ENCODE measurements around the gene SHISA3. TPM values are rescaled to one million over a fixed set of nuclear protein-coding genes. Genes with fewer than 3 reads are reported as not detected.

Gene SHISA3
- total and polyA plus RNA-seq, 2 donors = 2.1 to 2.7 TPM

DNA sequence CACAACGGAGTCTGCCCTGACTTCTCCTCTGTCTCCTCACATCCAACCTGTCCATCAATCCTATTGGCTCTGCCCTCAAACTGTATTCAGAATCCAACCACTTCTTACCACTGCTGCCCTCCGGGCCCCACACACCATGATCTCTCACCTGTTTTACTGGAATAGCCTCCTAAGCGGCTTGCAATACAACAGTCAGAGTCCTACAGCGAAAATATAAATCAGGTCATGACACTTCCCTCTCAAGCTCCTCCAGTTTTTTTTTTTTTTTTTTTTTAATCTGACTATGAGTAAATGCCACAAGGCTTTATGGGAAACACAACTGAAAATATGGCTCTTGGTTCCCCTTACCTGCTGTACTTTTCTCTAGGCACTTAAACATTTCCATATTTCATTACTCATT, 42.8 kb downstream of the SHISA3 start:
- Histone ChIP-seq H3K4me3 (ENCODE audit: low read depth, low read length) (no peak overlapping the region), H3K27ac (ENCODE audit: low read depth) (no peak overlapping the region), H3K36me3 (ENCODE audit: insufficient read depth) (no peaks in the 10 kb centered on the region), H3K4me1 (ENCODE audit: insufficient read depth) (no peaks in the 10 kb centered on the region)
- 93% methylated on average over 4 of the region's 4 CpGs for WGBS
- DNase-seq (ENCODE audit: extremely low spot score) = no peak

- Histone ChIP-seq H3K4me3 (ENCODE audit: low read depth, low read length) (no peak overlapping the region), H3K36me3 (ENCODE audit: insufficient read depth) (no peaks in the 10 kb centered on the region), H3K27ac (ENCODE audit: low read depth) (no peak overlapping the region), H3K4me1 (ENCODE audit: insufficient read depth) (no peaks in the 10 kb centered on the region)
- no peak for DNase-seq (ENCODE audit: extremely low spot score)
- WGBS = 71% methylated on average over 2 of the region's 2 CpGs
Measured at GRCh38 chr4:42442601-42443000, 45.3 kb downstream of the SHISA3 start.

DNA sequence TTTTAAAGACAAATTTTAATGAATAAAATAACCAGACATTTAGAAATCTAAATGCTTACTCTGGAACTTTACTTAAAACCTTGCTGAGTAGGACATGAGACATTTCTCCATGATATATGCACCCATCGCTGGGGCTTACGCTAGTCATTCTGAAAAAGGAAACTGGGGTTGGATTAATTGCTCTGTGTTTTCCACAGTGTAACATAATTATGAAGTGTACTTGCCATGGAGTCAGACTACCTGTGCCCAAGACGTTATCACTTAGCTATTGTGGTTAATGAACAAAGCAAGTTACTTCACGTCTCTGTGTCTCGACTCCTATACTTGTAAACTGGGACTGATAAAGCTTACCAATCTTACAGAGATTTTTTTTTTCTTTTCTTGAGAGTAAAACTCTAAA, 47.8 kb downstream of the SHISA3 start:
- no peak overlapping the region for H3K27ac ChIP-seq (ENCODE audit: low read depth)
- 84% methylated on average over 5 of the region's 5 CpGs for WGBS
- H3K4me1 ChIP-seq (ENCODE audit: insufficient read depth) = no peaks in the 10 kb centered on the region
- H3K4me3 ChIP-seq (ENCODE audit: low read depth, low read length) = no peak overlapping the region
- DNase-seq (ENCODE audit: extremely low spot score) = no peak
- no peaks in the 10 kb centered on the region for H3K36me3 ChIP-seq (ENCODE audit: insufficient read depth)

- WGBS = 49% methylated on average over 5 of the region's 5 CpGs
Measured at GRCh38 chr4:42446823-42447222, 49.5 kb downstream of the SHISA3 start.

More at GRCh38 chr4:42446823-42447222, 49.5 kb downstream of the SHISA3 start:
- peaks cover 4% of the 10 kb centered on the region for H3K36me3 ChIP-seq (ENCODE audit: insufficient read depth)
- H3K4me3 ChIP-seq (ENCODE audit: low read depth, low read length) = no peak overlapping the region
- H3K4me1 ChIP-seq (ENCODE audit: insufficient read depth) = no peaks in the 10 kb centered on the region
- DNase-seq (ENCODE audit: extremely low spot score) = no peak
- no peak overlapping the region for H3K27ac ChIP-seq (ENCODE audit: low read depth)

Other genes with a start within 250 kb of the SHISA3 start
- gene BEND4, start 244.8 kb upstream of the SHISA3 start, total RNA-seq = 2.1 TPM
- gene BEND4, start 244.8 kb upstream of the SHISA3 start, polyA plus RNA-seq = 0.05 TPM

Measured in urinary bladder (tissue), 4 donors.